HEK293 (cell line): ENCODE data around the gene NFS1.

Experiments
- CTCF ChIA-PET: fragments of 350-600 bp; formaldehyde crosslinking; extraction: SDS; loops from one replicate; lab custom pipeline; 2021; ENCODE audit warnings: antibody characterized with exemption; lab: Yijun Ruan, JAX
- POLR2A ChIA-PET: fragments of 300-600 bp; formaldehyde crosslinking; extraction: SDS; loops from one replicate; lab custom pipeline; 2020; ENCODE audit warnings: antibody characterized with exemption, inconsistent platforms; lab: Yijun Ruan, JAX
- H3K27ac ChIP-seq: fragments of 200-500 bp; sonication (Bioruptor generic); 2 replicates; pipeline ENCODE4 v1.5.1; 2014; ENCODE audit warnings: low read depth, low read length, control low read depth, inconsistent platforms; ENCODE audit errors: extremely low read depth
- H3K36me3 ChIP-seq, 2 experiments: fragments of 200-500 bp in 1 of 2; sonication (Bioruptor generic) in 1 of 2; 1 replicate in 1 of 2; 2 replicates in 1 of 2; pipeline ENCODE4 v1.5.1; 2014 to 2017; ENCODE audit warnings: inconsistent platforms in 2 of 2, low read length in 2 of 2; ENCODE audit not compliant: control insufficient read depth in 2 of 2, insufficient read depth in 1 of 2
- H3K4me1 ChIP-seq: fragments of 200-500 bp; sonication (Bioruptor generic); 2 replicates; pipeline ENCODE4 v1.5.1; 2014; ENCODE audit warnings: mild to moderate bottlenecking, low read length, inconsistent platforms; ENCODE audit not compliant: control insufficient read depth, insufficient read depth
- H3K4me3 ChIP-seq: 2 replicates; pipeline ENCODE4 v1.5.1; 2011; ENCODE audit warnings: low read depth, mild to moderate bottlenecking, control low read depth, low read length, moderate library complexity
- H3K9me3 ChIP-seq: fragments of 200-500 bp; sonication (Bioruptor generic); 2 replicates; pipeline ENCODE4 v1.5.1; 2014; ENCODE audit warnings: low read depth, low read length, inconsistent platforms; ENCODE audit not compliant: control insufficient read depth, insufficient read depth
- BCL11A ChIP-seq: fragments of 450-650 bp; formaldehyde crosslinking; IDR thresholded peaks from 2 replicates; pipeline ENCODE4 v1.5.1; 2016; ENCODE audit warnings: low read depth, missing biosample characterization, missing genetic modification characterization
- GLIS2 ChIP-seq: fragments of 450-650 bp; formaldehyde crosslinking; IDR thresholded peaks from 2 replicates; pipeline ENCODE4 v1.5.1; 2016; ENCODE audit warnings: missing biosample characterization, missing genetic modification characterization
- IKZF3 ChIP-seq: fragments of 450-650 bp; IDR thresholded peaks from 2 replicates; pipeline ENCODE4 v1.5.0; 2018; ENCODE audit warnings: missing biosample characterization, mild to moderate bottlenecking, missing genetic modification characterization, moderate library complexity
- KLF8 ChIP-seq: fragments of 450-650 bp; formaldehyde crosslinking; IDR thresholded peaks from 2 replicates; pipeline ENCODE4 v1.5.1; 2016; ENCODE audit warnings: missing biosample characterization, missing genetic modification characterization
- TCF7L2 ChIP-seq: IDR thresholded peaks from 2 replicates; pipeline ENCODE4 v1.6.1; 2011; ENCODE audit warnings: low read depth, mild to moderate bottlenecking, inconsistent platforms, low read length, moderate library complexity, borderline replicate concordance
- WT1 ChIP-seq: fragments of 450-650 bp; formaldehyde crosslinking; IDR thresholded peaks from 2 replicates; pipeline ENCODE4 v1.5.1; 2016; ENCODE audit warnings: missing biosample characterization, missing genetic modification characterization
- YY2 ChIP-seq: fragments of 450-650 bp; formaldehyde crosslinking; IDR thresholded peaks from 2 replicates; pipeline ENCODE4 v1.5.1; 2016; ENCODE audit warnings: missing biosample characterization, missing genetic modification characterization
- ZBTB1 ChIP-seq: fragments of 450-650 bp; formaldehyde crosslinking; IDR thresholded peaks from 2 replicates; pipeline ENCODE4 v1.5.1; 2016; ENCODE audit warnings: missing biosample characterization, missing genetic modification characterization
- ZBTB48 ChIP-seq: fragments of 450-650 bp; formaldehyde crosslinking; IDR thresholded peaks from 2 replicates; pipeline ENCODE4 v1.5.1; 2016; ENCODE audit warnings: missing biosample characterization, missing genetic modification characterization
- ZFP41 ChIP-seq: fragments of 450-650 bp; formaldehyde crosslinking; IDR thresholded peaks from 2 replicates; pipeline ENCODE4 v1.5.1; 2016; ENCODE audit warnings: missing biosample characterization, missing genetic modification characterization, borderline replicate concordance
- ZNF133 ChIP-seq: fragments of 450-650 bp; formaldehyde crosslinking; IDR thresholded peaks from 2 replicates; pipeline ENCODE4 v1.5.1; 2016; ENCODE audit warnings: missing biosample characterization, missing genetic modification characterization
- ZNF157 ChIP-seq: fragments of 450-650 bp; formaldehyde crosslinking; IDR thresholded peaks from 2 replicates; pipeline ENCODE4 v1.5.1; 2016; ENCODE audit warnings: missing biosample characterization, missing genetic modification characterization
- ZNF202 ChIP-seq: fragments of 450-650 bp; formaldehyde crosslinking; IDR thresholded peaks from 2 replicates; pipeline ENCODE4 v1.5.1; 2016; ENCODE audit warnings: missing biosample characterization, missing genetic modification characterization, borderline replicate concordance
- ZNF248 ChIP-seq: fragments of 450-650 bp; formaldehyde crosslinking; IDR thresholded peaks from 2 replicates; pipeline ENCODE4 v1.5.1; 2017; ENCODE audit warnings: missing biosample characterization, missing genetic modification characterization
- ZNF274 ChIP-seq, 2 experiments: fragments of 200-500 bp in 1 of 2; fragments of 450-650 bp in 1 of 2; sonication (Bioruptor generic) in 1 of 2; formaldehyde crosslinking in 1 of 2; IDR thresholded peaks; 2 replicates each; pipeline versions ENCODE4 v1.5.1 to v1.6.1; 2014 to 2016; ENCODE audit warnings: borderline replicate concordance in 1 of 2, inconsistent platforms in 1 of 2, low read length in 1 of 2, missing biosample characterization in 1 of 2, missing genetic modification characterization in 1 of 2
- ZNF335 ChIP-seq: fragments of 450-650 bp; formaldehyde crosslinking; conservative IDR thresholded peaks from 2 replicates; pipeline ENCODE4 v1.5.1; 2016; ENCODE audit warnings: missing biosample characterization, missing genetic modification characterization
- ZNF350 ChIP-seq: fragments of 450-650 bp; formaldehyde crosslinking; IDR thresholded peaks from 2 replicates; pipeline ENCODE4 v1.5.0; 2017; ENCODE audit warnings: missing biosample characterization, mild to moderate bottlenecking, missing genetic modification characterization
- ZNF394 ChIP-seq: fragments of 450-650 bp; formaldehyde crosslinking; IDR thresholded peaks from 2 replicates; pipeline ENCODE4 v1.5.1; 2016; ENCODE audit warnings: missing biosample characterization, missing genetic modification characterization, mild to moderate bottlenecking, moderate library complexity, borderline replicate concordance
- ZNF423 ChIP-seq: fragments of 450-650 bp; formaldehyde crosslinking; IDR thresholded peaks from 2 replicates; pipeline ENCODE4 v1.5.1; 2016; ENCODE audit warnings: missing biosample characterization, missing genetic modification characterization
- ZNF530 ChIP-seq: fragments of 450-650 bp; formaldehyde crosslinking; IDR thresholded peaks from 2 replicates; pipeline ENCODE4 v1.5.1; 2016; ENCODE audit warnings: low read depth, missing biosample characterization, missing genetic modification characterization
- ZNF544 ChIP-seq: fragments of 450-650 bp; formaldehyde crosslinking; IDR thresholded peaks from 2 replicates; pipeline ENCODE4 v1.5.0; 2017; ENCODE audit warnings: missing biosample characterization, missing genetic modification characterization
- ZNF558 ChIP-seq: fragments of 450-650 bp; formaldehyde crosslinking; IDR thresholded peaks from 2 replicates; pipeline ENCODE4 v1.5.1; 2016; ENCODE audit warnings: missing biosample characterization, missing genetic modification characterization
- ZNF585B ChIP-seq: fragments of 450-650 bp; formaldehyde crosslinking; IDR thresholded peaks from 2 replicates; pipeline ENCODE4 v1.5.1; 2016; ENCODE audit warnings: missing biosample characterization, missing genetic modification characterization
- ZNF621 ChIP-seq: fragments of 450-650 bp; formaldehyde crosslinking; IDR thresholded peaks from 2 replicates; pipeline ENCODE4 v1.5.1; 2017; ENCODE audit warnings: missing biosample characterization, missing genetic modification characterization
- ZNF664 ChIP-seq: fragments of 450-650 bp; formaldehyde crosslinking; IDR thresholded peaks from 2 replicates; pipeline ENCODE4 v1.5.1; 2016; ENCODE audit warnings: missing biosample characterization, missing genetic modification characterization
- ZNF830 ChIP-seq: fragments of 450-650 bp; IDR thresholded peaks from 2 replicates; pipeline ENCODE4 v1.5.0; 2018; ENCODE audit warnings: missing biosample characterization, missing genetic modification characterization, low read depth, mild to moderate bottlenecking, moderate library complexity
- ZSCAN23 ChIP-seq: fragments of 450-650 bp; formaldehyde crosslinking; IDR thresholded peaks from 2 replicates; pipeline ENCODE4 v1.5.1; 2016; ENCODE audit warnings: missing biosample characterization, missing genetic modification characterization
- TF ChIP-seq, protein P1 (sequence below): fragments of 450-650 bp; formaldehyde crosslinking; IDR thresholded peaks from 2 replicates; pipeline ENCODE4 v1.5.0; 2017; ENCODE audit warnings: missing biosample characterization, missing genetic modification characterization, borderline replicate concordance
- TF ChIP-seq, protein P2 (sequence below): fragments of 450-650 bp; formaldehyde crosslinking; IDR thresholded peaks from 2 replicates; pipeline ENCODE4 v1.5.1; 2016; ENCODE audit warnings: missing biosample characterization, missing genetic modification characterization
- TF ChIP-seq, protein P3 (sequence below): fragments of 450-650 bp; formaldehyde crosslinking; IDR thresholded peaks from 2 replicates; pipeline ENCODE4 v1.5.1; 2016; ENCODE audit warnings: missing biosample characterization, missing genetic modification characterization

NFS1 gene

DNA sequence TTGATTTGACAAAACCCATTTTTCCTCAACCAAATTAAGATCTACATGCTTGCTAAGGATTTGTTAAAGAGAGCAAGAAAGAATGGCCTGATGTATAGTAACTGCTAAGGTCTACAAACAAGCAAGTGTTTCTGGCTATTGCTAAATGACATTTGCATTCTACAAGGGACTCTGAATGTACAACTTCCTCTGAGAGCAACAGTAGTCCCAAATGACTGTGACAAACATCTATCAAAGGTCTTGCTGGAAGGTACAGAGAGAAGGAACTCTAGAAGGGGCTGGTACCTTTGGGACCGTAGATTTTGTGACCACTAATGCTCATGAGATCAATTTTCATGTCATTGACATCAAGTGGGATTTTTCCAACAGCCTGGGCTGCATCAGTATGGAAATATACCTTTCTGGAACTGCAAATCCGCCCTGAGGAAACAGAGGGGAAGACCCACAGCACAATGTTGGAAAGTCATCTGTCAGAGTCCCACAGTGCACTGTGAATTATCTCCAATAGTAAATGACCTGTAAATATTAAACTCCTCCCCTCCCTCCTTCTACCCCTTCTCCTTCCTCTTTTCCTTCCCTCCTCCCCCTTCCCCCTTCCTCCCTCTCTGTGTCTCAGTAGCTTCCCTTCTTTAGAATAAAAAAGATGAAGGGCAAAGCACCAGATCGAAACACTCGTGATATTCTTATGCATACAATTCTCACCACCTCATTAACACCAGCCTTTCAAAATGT lies 18.5 kb downstream of the NFS1 start (continued):
- no peak for TF ChIP-seq KLF8 (tag by site-specific recombination)
- TF ChIP-seq ZNF830 (tag by site-specific recombination): no peak
- TF ChIP-seq ZNF585B (tag by site-specific recombination): no peak
- TF ChIP-seq BCL11A: no peak
- TF ChIP-seq, all 188 proteins: peak for 0

DNA sequence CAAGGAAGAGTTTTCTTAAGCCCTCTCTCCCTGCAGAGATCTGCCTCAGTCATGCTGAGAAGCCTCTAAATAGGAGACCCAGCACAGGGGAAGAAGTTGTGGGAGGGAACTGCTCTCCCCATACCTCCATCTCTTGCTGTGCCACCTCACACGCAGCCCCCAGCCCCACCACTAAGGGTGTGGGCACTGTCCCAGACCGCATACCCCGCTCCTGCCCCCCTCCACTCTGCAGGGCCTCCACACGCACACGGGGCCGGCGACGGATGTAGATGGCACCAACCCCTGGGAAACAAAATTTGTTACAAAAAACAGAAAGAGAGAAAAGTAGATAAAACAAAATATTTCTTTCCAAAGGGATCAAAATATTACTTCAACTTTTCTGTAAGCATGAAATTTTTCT lies 24.2 kb downstream of the NFS1 start:
- Histone ChIP-seq H3K27ac (no peak overlapping the region), H3K9me3 (no peaks in the 10 kb centered on the region), H3K4me1 (no peaks in the 10 kb centered on the region), H3K4me3 (no peak overlapping the region), H3K36me3 (peaks cover 6 to 45% of the 10 kb centered on the region in 2 experiments; a peak in 2 of 3 replicates)
- CTCF ChIA-PET: no interaction called here
- TF ChIP-seq ZNF350 (tag by site-specific recombination): no peak
- no peak for TF ChIP-seq ZNF544 (tag by site-specific recombination)
- TF ChIP-seq ZNF530 (tag by site-specific recombination): no peak
- no peak for TF ChIP-seq ZNF830 (tag by site-specific recombination)
- TF ChIP-seq ZNF335 (tag by site-specific recombination): no peak
- TF ChIP-seq ZBTB1 (tag by site-specific recombination): no peak
- TF ChIP-seq ZNF621 (tag by site-specific recombination): no peak
- TF ChIP-seq GLIS2 (tag by site-specific recombination): no peak
- TF ChIP-seq WT1 (tag by site-specific recombination): no peak
- TF ChIP-seq ZSCAN23 (tag by site-specific recombination): no peak
- no peak for TF ChIP-seq ZNF157 (tag by site-specific recombination)
- TF ChIP-seq, protein P1, sequence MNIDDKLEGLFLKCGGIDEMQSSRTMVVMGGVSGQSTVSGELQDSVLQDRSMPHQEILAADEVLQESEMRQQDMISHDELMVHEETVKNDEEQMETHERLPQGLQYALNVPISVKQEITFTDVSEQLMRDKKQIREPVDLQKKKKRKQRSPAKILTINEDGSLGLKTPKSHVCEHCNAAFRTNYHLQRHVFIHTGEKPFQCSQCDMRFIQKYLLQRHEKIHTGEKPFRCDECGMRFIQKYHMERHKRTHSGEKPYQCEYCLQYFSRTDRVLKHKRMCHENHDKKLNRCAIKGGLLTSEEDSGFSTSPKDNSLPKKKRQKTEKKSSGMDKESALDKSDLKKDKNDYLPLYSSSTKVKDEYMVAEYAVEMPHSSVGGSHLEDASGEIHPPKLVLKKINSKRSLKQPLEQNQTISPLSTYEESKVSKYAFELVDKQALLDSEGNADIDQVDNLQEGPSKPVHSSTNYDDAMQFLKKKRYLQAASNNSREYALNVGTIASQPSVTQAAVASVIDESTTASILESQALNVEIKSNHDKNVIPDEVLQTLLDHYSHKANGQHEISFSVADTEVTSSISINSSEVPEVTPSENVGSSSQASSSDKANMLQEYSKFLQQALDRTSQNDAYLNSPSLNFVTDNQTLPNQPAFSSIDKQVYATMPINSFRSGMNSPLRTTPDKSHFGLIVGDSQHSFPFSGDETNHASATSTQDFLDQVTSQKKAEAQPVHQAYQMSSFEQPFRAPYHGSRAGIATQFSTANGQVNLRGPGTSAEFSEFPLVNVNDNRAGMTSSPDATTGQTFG (tag by site-specific recombination): no peak
- TF ChIP-seq IKZF3: no peak
- TF ChIP-seq ZNF664: no peak
- TF ChIP-seq ZNF133 (tag by site-specific recombination): no peak
- no peak for TF ChIP-seq ZNF558 (tag by site-specific recombination)
- no peak for TF ChIP-seq ZNF248 (tag by site-specific recombination)
- POLR2A ChIA-PET: no interaction called here

DNA sequence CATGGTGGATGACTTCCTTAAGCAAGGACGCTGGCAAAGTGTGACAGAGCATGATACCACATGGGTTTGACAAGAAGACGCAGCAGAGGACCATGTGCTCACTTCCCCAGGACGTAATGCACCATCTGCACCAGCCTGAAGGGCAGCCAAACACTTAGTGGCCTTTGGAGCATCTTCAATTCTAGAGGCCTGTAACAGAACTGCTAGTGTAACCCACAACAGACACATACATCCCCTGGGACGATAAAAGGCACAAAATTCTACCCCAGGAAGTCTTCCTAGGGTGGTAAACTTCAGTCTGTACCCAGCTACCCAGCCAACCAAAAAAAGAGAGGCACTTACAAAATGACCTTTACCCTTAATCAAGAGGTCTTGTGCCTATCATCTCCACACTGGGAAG lies 25.3 kb downstream of the NFS1 start:
- Histone ChIP-seq H3K27ac (no peak overlapping the region), H3K4me3 (no peak overlapping the region), H3K9me3 (no peaks in the 10 kb centered on the region), H3K36me3 (peaks cover 6 to 55% of the 10 kb centered on the region in 2 experiments), H3K4me1 (no peaks in the 10 kb centered on the region)
- ChIA-PET CTCF (interaction anchor here (0.5 kb wide), 1 partner anchor 476 kb away, joined by 3 read pairs; no protein-coding TSS in a partner anchor), POLR2A (no interaction called here)
- TF ChIP-seq ZNF423 (tag by site-specific recombination) (no peak), ZNF274 (IDR thresholded peaks at IDR 0.05; ENCODE audit: low read length) (no peak), ZNF274 (tag by site-specific recombination; IDR thresholded peaks at IDR 0.05; ENCODE audit: borderline replicate concordance) (no peak), ZNF394 (tag by site-specific recombination) (no peak), YY2 (tag by site-specific recombination) (no peak), ZBTB48 (tag by site-specific recombination) (no peak), TCF7L2 (no peak), ZNF202 (tag by site-specific recombination) (no peak), ZFP41 (tag by site-specific recombination) (no peak), ZNF830 (tag by site-specific recombination) (no peak), ZNF558 (tag by site-specific recombination) (no peak)
- TF ChIP-seq, protein P2, sequence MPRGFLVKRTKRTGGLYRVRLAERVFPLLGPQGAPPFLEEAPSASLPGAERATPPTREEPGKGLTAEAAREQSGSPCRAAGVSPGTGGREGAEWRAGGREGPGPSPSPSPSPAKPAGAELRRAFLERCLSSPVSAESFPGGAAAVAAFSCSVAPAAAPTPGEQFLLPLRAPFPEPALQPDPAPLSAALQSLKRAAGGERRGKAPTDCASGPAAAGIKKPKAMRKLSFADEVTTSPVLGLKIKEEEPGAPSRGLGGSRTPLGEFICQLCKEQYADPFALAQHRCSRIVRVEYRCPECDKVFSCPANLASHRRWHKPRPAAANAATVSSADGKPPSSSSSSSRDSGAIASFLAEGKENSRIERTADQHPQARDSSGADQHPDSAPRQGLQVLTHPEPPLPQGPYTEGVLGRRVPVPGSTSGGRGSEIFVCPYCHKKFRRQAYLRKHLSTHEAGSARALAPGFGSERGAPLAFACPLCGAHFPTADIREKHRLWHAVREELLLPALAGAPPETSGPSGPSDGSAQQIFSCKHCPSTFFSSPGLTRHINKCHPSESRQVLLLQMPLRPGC: no peak
- TF ChIP-seq, protein P3, sequence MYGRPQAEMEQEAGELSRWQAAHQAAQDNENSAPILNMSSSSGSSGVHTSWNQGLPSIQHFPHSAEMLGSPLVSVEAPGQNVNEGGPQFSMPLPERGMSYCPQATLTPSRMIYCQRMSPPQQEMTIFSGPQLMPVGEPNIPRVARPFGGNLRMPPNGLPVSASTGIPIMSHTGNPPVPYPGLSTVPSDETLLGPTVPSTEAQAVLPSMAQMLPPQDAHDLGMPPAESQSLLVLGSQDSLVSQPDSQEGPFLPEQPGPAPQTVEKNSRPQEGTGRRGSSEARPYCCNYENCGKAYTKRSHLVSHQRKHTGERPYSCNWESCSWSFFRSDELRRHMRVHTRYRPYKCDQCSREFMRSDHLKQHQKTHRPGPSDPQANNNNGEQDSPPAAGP (tag by site-specific recombination): no peak
